Ovary (tissue), 9 donors: ENCODE measurements around the gene FREY1. TPM values are rescaled to one million over a fixed set of nuclear protein-coding genes. Genes with fewer than 3 reads are reported as not detected.

ENCODE experiments used
- DNase-seq, 5 donors: peaks; one replicate each; pipeline ENCODE4 v3.0.0-alpha.2; 2019 to 2020
- H3K27ac ChIP-seq, 2 donors: fragments of 200-600 bp; one replicate each; pipeline versions ENCODE4 v1.5.1 to v1.8.0; 2019 to 2022
- H3K27me3 ChIP-seq: fragments of 200-600 bp; one replicate; pipeline ENCODE4 v1.8.0; 2022
- H3K36me3 ChIP-seq: fragments of 200-600 bp; sonication (generic); one replicate; pipeline ENCODE4 v1.5.1; 2019
- H3K4me1 ChIP-seq: one replicate; pipeline ENCODE4 v1.8.1; 2013; ENCODE audit warnings: mild to moderate bottlenecking, moderate library complexity; ENCODE audit not compliant: insufficient read depth
- H3K4me3 ChIP-seq: fragments of 200-600 bp; sonication (generic); one replicate; pipeline ENCODE4 v1.5.1; 2017
- H3K9me3 ChIP-seq, 2 donors: fragments of 200-600 bp in 1 of 2; sonication (generic) in 1 of 2; one replicate each; pipeline versions ENCODE4 v1.5.1 to v1.8.1; 2013 to 2019; ENCODE audit warnings: mild to moderate bottlenecking in 1 of 2, moderate library complexity in 1 of 2
- CTCF ChIP-seq, 3 donors: fragments of 450-650 bp in 2 of 3; fragments of 200-600 bp in 1 of 3; IDR thresholded peaks; one replicate each; pipeline versions ENCODE4 v1.5.1 to v1.8.0; 2016 to 2022; ENCODE audit warnings: antibody characterized with exemption in 3 of 3, mild to moderate bottlenecking in 1 of 3
- EP300 ChIP-seq: sonication (generic); formaldehyde crosslinking; IDR thresholded peaks from one replicate; pipeline ENCODE4 v1.6.1; 2017; ENCODE audit warnings: antibody characterized with exemption
- POLR2A ChIP-seq: fragments of 450-650 bp; IDR thresholded peaks from one replicate; pipeline ENCODE4 v1.6.1; 2017; ENCODE audit warnings: antibody characterized with exemption, mild to moderate bottlenecking, moderate library complexity
- WGBS, 3 donors: extraction: QIAGEN DNeasy Blood & Tissue Kit in 1 of 3; methylation state at CpG; one replicate each; pipeline versions ENCODE4 v1.1.5 to v1.1.7; 2013 to 2017; 5-methylcytosine and 5-hydroxymethylcytosine counted together
- intact Hi-C, 4 donors: fragments of 100-400 bp; cut with DNase I; formaldehyde crosslinking; loops; one replicate each; pipeline versions ENCODE4 v1.11.0 to v1.15.1; 2022 to 2023
- polyA plus RNA-seq, 2 donors: library from polyadenylated mRNA; stranded (reverse); fragments of 200-250 nt in 1 of 2; fragments of 350-450 nt in 1 of 2; fragmentation: Illumina TruSeq in 1 of 2; extraction: RNeasy Lipid Tissue Mini Kit (QIAGEN cat#74804) in 1 of 2; gene quantifications; one replicate each; pipeline ENCODE4 v1.2.3, GENCODE V29; 2013 to 2014
- total RNA-seq, 7 donors: library from RNA; depleted of rRNA in 2 of 7; stranded (reverse); fragments of >200 nt in 2 of 7; fragmentation: NEBNext Ultra II Directional in 3 of 7; extraction: Animal tissue kit (Norgen Biotek cat#: 25700) in 3 of 7; gene quantifications; one replicate each; pipeline versions ENCODE4 v1.1.0 to v1.2.4, GENCODE V29; 2016 to 2023
- donor health status: DM: no; HTN: no; CAD: no; lungs with moderate emphysema.
- donor health status: DM: no; HTN: no; CAD: no.
- donor health status: Bipolar disorder and iron deficiency.
- donor health status: DM: yes; HTN: yes; CAD: no.
- donor health status: DM: no; HTN: no; CAD: no.
- donor health status: DM: yes; HTN: yes; CAD: no.

Gene FREY1
- total and polyA plus RNA-seq, 9 donors, result 0.23 to 1.6 (median 0.66) TPM; not detected in 2

- no peaks in the 10 kb centered on the region for H3K27me3 ChIP-seq
- no peak overlapping the region for H3K4me3 ChIP-seq
- 89 to 92% (median 91%) methylated on average over 27 of the region's 27 CpGs for WGBS, 3 donors
- DNase-seq, result peak in 3 of 5 donors; percentile 9 to 25 (median 21)
- no peak overlapping the region for H3K27ac ChIP-seq
- H3K9me3 ChIP-seq, result no peaks in the 10 kb centered on the region
- TF ChIP-seq EP300 (no peak), CTCF (IDR thresholded peaks at IDR 0.05) (no peak), POLR2A (no peak)
- H3K36me3 ChIP-seq, result no peaks in the 10 kb centered on the region
- H3K4me1 ChIP-seq, result peaks cover 2% of the 10 kb centered on the region
- intact Hi-C loops, result no loop called here
These were observed 20.8 kb upstream of the FREY1 start for GRCh38 chr11:45927684-45928413.

GRCh38 chr11:45927332-45927683 lies 20.2 kb upstream of the FREY1 start:
- TF ChIP-seq CTCF (IDR thresholded peaks at IDR 0.05) (no peak), EP300 (no peak), POLR2A (no peak)
- WGBS, 3 donors, result 71 to 80% (median 74%) methylated on average over 15 of the region's 15 CpGs

GRCh38 chr11:45926536-45927331 lies 19.7 kb upstream of the FREY1 start:
- peak in 2 of 5 donors; percentile 17 to 22 for DNase-seq
- Histone ChIP-seq H3K36me3 (no peaks in the 10 kb centered on the region), H3K4me3 (no peak overlapping the region), H3K27ac (no peak overlapping the region), H3K27me3 (no peaks in the 10 kb centered on the region), H3K4me1 (peaks cover 2% of the 10 kb centered on the region), H3K9me3 (no peaks in the 10 kb centered on the region)
- 84 to 90% (median 90%) methylated on average over 12 of the region's 12 CpGs for WGBS, 3 donors
- intact Hi-C loops, result no loop called here
- TF ChIP-seq EP300 (no peak), CTCF (IDR thresholded peaks at IDR 0.05) (no peak), POLR2A (no peak)

More at GRCh38 chr11:45927332-45927683, 20.2 kb upstream of the FREY1 start:
- no peak overlapping the region for H3K4me3 ChIP-seq
- no peaks in the 10 kb centered on the region for H3K36me3 ChIP-seq
- intact Hi-C loops, result no loop called here
- no peak overlapping the region for H3K27ac ChIP-seq
- H3K27me3 ChIP-seq, result no peaks in the 10 kb centered on the region
- peaks cover 2% of the 10 kb centered on the region for H3K4me1 ChIP-seq
- peak in 2 of 5 donors; percentile 21 for DNase-seq
- H3K9me3 ChIP-seq, result no peaks in the 10 kb centered on the region

GRCh38 chr11:45926001-45926401 lies 18.9 kb upstream of the FREY1 start:
- H3K36me3 ChIP-seq, result no peaks in the 10 kb centered on the region
- TF ChIP-seq EP300 (no peak), CTCF (IDR thresholded peaks at IDR 0.05) (no peak)
- 46 to 64% (median 55%) methylated on average over 12 of the region's 12 CpGs for WGBS, 3 donors
- H3K27ac ChIP-seq, result no peak overlapping the region
- peaks cover 2% of the 10 kb centered on the region for H3K4me1 ChIP-seq
- peak in 2 of 5 donors; percentile 13 to 15 for DNase-seq
- H3K4me3 ChIP-seq, result no peak overlapping the region
- no peaks in the 10 kb centered on the region for H3K27me3 ChIP-seq
- intact Hi-C loops, result no loop called here
- H3K9me3 ChIP-seq, result no peaks in the 10 kb centered on the region
